ENCODE results near the gene SMIM33.
"Not testable (repeated sequence)": the region's sequence is repeated elsewhere in the genome, so short reads cannot be mapped to it uniquely, and the experiment has no call there.

Gene SMIM33

GRCh38 chr5:139457653-139458306 is 13.0 kb upstream of the SMIM33 start:
- DNase-seq, result no peak

- DNase-seq, result no peak
These were observed 12.0 kb upstream of the SMIM33 start for GRCh38 chr5:139458580-139459407.

GRCh38 chr5:139459451-139459934 is 11.3 kb upstream of the SMIM33 start:
- DNase-seq, result no peak

GRCh38 chr5:139460455-139460854 is 10.3 kb upstream of the SMIM33 start:
- DNase-seq, result no peak

- DNase-seq, result no peak
These were observed 9.6 kb upstream of the SMIM33 start for GRCh38 chr5:139461176-139461575.

- DNase-seq, result no peak
These were observed 9.1 kb upstream of the SMIM33 start for GRCh38 chr5:139461698-139462097.

- DNase-seq, result no peak
These were observed 8.1 kb upstream of the SMIM33 start, which contains the start of gene ECSCR for GRCh38 chr5:139462586-139463276. TSS of gene ECSCR (minus strand) at chr5:139462743. CDS start at chr5:139462670, 73 bp downstream.

- no peak for DNase-seq
These were observed 2.3 kb upstream of the SMIM33 start for GRCh38 chr5:139468421-139468931.

- no peak for DNase-seq
These were observed 1.7 kb downstream of the SMIM33 start for GRCh38 chr5:139472386-139473030.

- no peak for DNase-seq
These were observed 2.3 kb downstream of the SMIM33 start for GRCh38 chr5:139473105-139473504.

GRCh38 chr5:139473565-139473964 is 2.8 kb downstream of the SMIM33 start:
- DNase-seq, result no peak

GRCh38 chr5:139474890-139475791 is 4.3 kb downstream of the SMIM33 start:
- no peak for DNase-seq

GRCh38 chr5:139475865-139476617 is 5.2 kb downstream of the SMIM33 start:
- no peak for DNase-seq

GRCh38 chr5:139478657-139479423 is 8.0 kb downstream of the SMIM33 start:
- not testable (repeated sequence) for DNase-seq

GRCh38 chr5:139479729-139480128 is 8.9 kb downstream of the SMIM33 start:
- DNase-seq, result not testable (repeated sequence)

GRCh38 chr5:139481122-139481533 is 10.3 kb downstream of the SMIM33 start:
- DNase-seq, result no peak

- no peak for DNase-seq
These were observed 10.8 kb downstream of the SMIM33 start for GRCh38 chr5:139481580-139482049.

GRCh38 chr5:139482050-139482889 is 11.5 kb downstream of the SMIM33 start, which contains the start of gene STING1:
TSS of gene STING1 (minus strand) at chr5:139482758. CDS start at chr5:139481704, 1,054 bp downstream.
- peak; percentile 45 for DNase-seq

- not testable (repeated sequence) for DNase-seq
These were observed 12.0 kb downstream of the SMIM33 start for GRCh38 chr5:139482890-139483208.

All from NCI-H1436 treated with DMSO at 0.1 percent for 48 hours (cell line).